A549 (cell line): Measurements from ENCODE around the gene BCKDHA. TPM values are rescaled to one million over a fixed set of nuclear protein-coding genes. Genes with fewer than 3 reads are reported as not detected.

ENCODE experiments used
- CBX2 ChIP-seq: fragments of 200-600 bp; sonication (generic); IDR thresholded peaks from 2 replicates; pipeline ENCODE4 v1.6.1; 2016; ENCODE audit warnings: low read depth, mild to moderate bottlenecking, borderline replicate concordance
- EHF ChIP-seq: fragments of 250-450 bp; sonication (Bioruptor Pico); IDR thresholded peaks from 2 replicates; pipeline ENCODE4 v1.5.0; 2020; ENCODE audit warnings: mild to moderate bottlenecking
- EP300 ChIP-seq, 2 experiments: fragments of >200 bp; sonication (Bioruptor Twin); formaldehyde crosslinking; IDR thresholded peaks; 2 replicates in 1 of 2; 3 replicates in 1 of 2; pipeline ENCODE4 v1.6.1; 2016 to 2017
- ESRRA ChIP-seq: fragments of 150-350 bp; IDR thresholded peaks from 2 replicates; pipeline ENCODE4 v1.6.1; 2014; ENCODE audit warnings: mild to moderate bottlenecking, low read length, borderline replicate concordance
- FOXS1 ChIP-seq: fragments of 250-450 bp; sonication (Bioruptor Pico); IDR thresholded peaks from 2 replicates; pipeline ENCODE4 v1.5.0; 2020; ENCODE audit warnings: mild to moderate bottlenecking, moderate library complexity
- HDAC2 ChIP-seq: fragments of 200-600 bp; sonication (generic); IDR thresholded peaks from 2 replicates; pipeline ENCODE4 v1.6.1; 2016
- JUNB ChIP-seq: fragments of >200 bp; sonication (Bioruptor Twin); formaldehyde crosslinking; IDR thresholded peaks from 2 replicates; pipeline ENCODE4 v1.6.1; 2016
- MAFK ChIP-seq: fragments of 450-650 bp; IDR thresholded peaks from 2 replicates; pipeline ENCODE4 v1.6.1; 2014; ENCODE audit not compliant: partially characterized antibody
- NFE2L2 ChIP-seq: fragments of 150-350 bp; conservative IDR thresholded peaks from 2 replicates; pipeline ENCODE4 v1.6.1; 2014; ENCODE audit warnings: low read length
- NPAS2 ChIP-seq: fragments of 250-450 bp; sonication (Bioruptor Pico); IDR thresholded peaks from 2 replicates; pipeline ENCODE4 v1.8.0; 2022; ENCODE audit warnings: mild to moderate bottlenecking, moderate library complexity, borderline replicate concordance
- RCOR1 ChIP-seq: fragments of 150-350 bp; IDR thresholded peaks from 2 replicates; pipeline ENCODE4 v1.6.1; 2014; ENCODE audit warnings: antibody characterized with exemption, low read length, low read depth
- RFX5 ChIP-seq: fragments of 450-650 bp; IDR thresholded peaks from 2 replicates; pipeline ENCODE4 v1.7.1; 2014; ENCODE audit warnings: antibody characterized with exemption, mild to moderate bottlenecking, moderate library complexity
- SMC3 ChIP-seq: fragments of >200 bp; sonication (Bioruptor Twin); formaldehyde crosslinking; IDR thresholded peaks from 3 replicates; pipeline ENCODE4 v1.6.1; 2018; ENCODE audit warnings: inconsistent platforms
- TFCP2L1 ChIP-seq: fragments of 250-450 bp; sonication (Bioruptor Pico); IDR thresholded peaks from 2 replicates; pipeline ENCODE4 v1.5.0; 2021; ENCODE audit warnings: mild to moderate bottlenecking
- TP53 ChIP-seq: fragments of 250-450 bp; sonication (Bioruptor Pico); IDR thresholded peaks from 2 replicates; pipeline ENCODE4 v1.5.0; 2021; ENCODE audit warnings: mild to moderate bottlenecking, moderate library complexity
- ZFP36 ChIP-seq: fragments of 450-650 bp; IDR thresholded peaks from 2 replicates; pipeline ENCODE4 v1.6.1; 2014; ENCODE audit warnings: borderline replicate concordance; ENCODE audit not compliant: partially characterized antibody
- ZSCAN20 ChIP-seq: fragments of 250-450 bp; sonication (Bioruptor Pico); IDR thresholded peaks from 2 replicates; pipeline ENCODE4 v1.8.0; 2022; ENCODE audit warnings: mild to moderate bottlenecking, moderate library complexity
- polyA plus RNA-seq, 4 experiments: library from polyadenylated mRNA; depleted of rRNA in 3 of 4; stranded (reverse); fragments of >200 nt; fragmentation: RNase III in 1 of 4; extraction: RNeasy Plus Mini Kit Qiagen cat#74134 plus additional on column Dnase treatment in 1 of 4; gene quantifications; 2 replicates in 3 of 4; 3 replicates in 1 of 4; pipeline ENCODE4 v1.2.3, GENCODE V29; 2011 to 2017
- TF ChIP-seq, protein P1 (sequence below): fragments of 250-450 bp; sonication (Bioruptor Pico); IDR thresholded peaks from 2 replicates; pipeline ENCODE4 v1.5.0; 2021; ENCODE audit warnings: mild to moderate bottlenecking, moderate library complexity, borderline replicate concordance
- TF ChIP-seq, protein P2 (sequence below): IDR thresholded peaks from 2 replicates; pipeline ENCODE4 v1.6.1; 2012
- TF ChIP-seq, protein P3 (sequence below): fragments of 250-450 bp; sonication (Bioruptor Pico); IDR thresholded peaks from 2 replicates; pipeline ENCODE4 v1.5.0; 2020; ENCODE audit warnings: low read depth, mild to moderate bottlenecking, moderate library complexity
- TF ChIP-seq, protein P4 (sequence below): IDR thresholded peaks from 2 replicates; pipeline ENCODE4 v1.6.1; 2012
- TF ChIP-seq, protein P5 (sequence below): fragments of 450-650 bp; IDR thresholded peaks from 2 replicates; pipeline ENCODE4 v1.6.1; 2014; ENCODE audit warnings: antibody characterized with exemption
- TF ChIP-seq, protein P6 (sequence below): IDR thresholded peaks from 2 replicates; pipeline ENCODE4 v1.6.1; 2012; ENCODE audit warnings: low read depth, borderline replicate concordance
- TF ChIP-seq, protein P7 (sequence below): fragments of >200 bp; sonication (Bioruptor Twin); formaldehyde crosslinking; IDR thresholded peaks from 3 replicates; pipeline ENCODE4 v1.5.1; 2016

The BCKDHA gene
- polyA plus RNA-seq, 2 of the 4 experiments (the other 2 are of a cell fraction), result 42.9 to 44.4 TPM

DNA sequence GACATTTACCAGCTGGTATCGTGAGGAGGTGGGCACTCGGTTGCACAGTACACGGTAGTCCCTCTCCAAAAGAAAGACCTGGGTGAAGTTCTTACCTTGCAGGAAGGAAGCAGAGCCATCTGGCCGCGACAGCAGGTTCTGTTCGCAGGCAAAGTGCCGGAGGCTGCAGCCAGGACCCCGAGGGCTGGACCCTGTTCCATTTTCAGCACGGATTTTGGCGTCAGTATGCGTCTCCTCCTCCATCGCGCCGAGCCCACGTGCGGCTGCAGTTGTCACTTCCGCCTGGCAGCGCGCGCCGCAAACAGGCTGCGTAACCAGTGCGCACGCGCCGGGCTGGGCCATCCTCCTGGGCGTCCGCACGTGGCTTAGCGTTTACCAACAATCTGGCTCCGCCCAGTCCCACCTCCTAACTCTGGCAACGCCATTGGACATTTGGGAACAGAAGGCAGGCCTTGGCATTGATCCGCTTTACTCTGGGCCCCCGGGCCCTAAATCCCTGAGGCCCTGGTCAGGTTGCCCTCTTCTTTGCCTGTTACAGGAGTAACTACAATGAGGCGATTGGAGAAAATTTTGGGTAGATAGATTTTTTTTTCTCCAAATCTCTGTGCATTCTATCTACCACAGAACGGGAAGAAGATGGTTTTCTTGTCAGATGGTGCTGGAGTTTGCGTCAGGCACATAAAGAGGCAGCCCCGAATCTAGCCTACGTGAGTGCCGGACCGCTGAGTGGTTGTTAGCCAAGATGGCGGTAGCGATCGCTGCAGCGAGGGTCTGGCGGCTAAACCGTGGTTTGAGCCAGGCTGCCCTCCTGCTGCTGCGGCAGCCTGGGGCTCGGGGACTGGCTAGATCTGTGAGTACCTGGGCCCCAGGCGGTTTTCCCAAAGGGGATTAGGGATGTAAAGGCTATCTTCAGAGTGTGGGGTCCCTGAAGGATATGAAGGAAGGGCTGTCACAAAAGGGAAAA lies at the start of gene BCKDHA, which contains the start of gene EXOSC5 (continued):
- TF ChIP-seq, protein P1, sequence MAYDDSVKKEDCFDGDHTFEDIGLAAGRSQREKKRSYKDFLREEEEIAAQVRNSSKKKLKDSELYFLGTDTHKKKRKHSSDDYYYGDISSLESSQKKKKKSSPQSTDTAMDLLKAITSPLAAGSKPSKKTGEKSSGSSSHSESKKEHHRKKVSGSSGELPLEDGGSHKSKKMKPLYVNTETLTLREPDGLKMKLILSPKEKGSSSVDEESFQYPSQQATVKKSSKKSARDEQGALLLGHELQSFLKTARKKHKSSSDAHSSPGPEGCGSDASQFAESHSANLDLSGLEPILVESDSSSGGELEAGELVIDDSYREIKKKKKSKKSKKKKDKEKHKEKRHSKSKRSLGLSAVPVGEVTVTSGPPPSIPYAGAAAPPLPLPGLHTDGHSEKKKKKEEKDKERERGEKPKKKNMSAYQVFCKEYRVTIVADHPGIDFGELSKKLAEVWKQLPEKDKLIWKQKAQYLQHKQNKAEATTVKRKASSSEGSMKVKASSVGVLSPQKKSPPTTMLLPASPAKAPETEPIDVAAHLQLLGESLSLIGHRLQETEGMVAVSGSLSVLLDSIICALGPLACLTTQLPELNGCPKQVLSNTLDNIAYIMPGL, result peak; percentile 43; the same call in 1 of the 2 replicates
- TF ChIP-seq JUNB, result no peak
- TF ChIP-seq NPAS2 (CRISPR knock-in tag), result peak; percentile 89
- no peak for TF ChIP-seq ESRRA
- TF ChIP-seq, protein P2, sequence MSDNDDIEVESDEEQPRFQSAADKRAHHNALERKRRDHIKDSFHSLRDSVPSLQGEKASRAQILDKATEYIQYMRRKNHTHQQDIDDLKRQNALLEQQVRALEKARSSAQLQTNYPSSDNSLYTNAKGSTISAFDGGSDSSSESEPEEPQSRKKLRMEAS, result peak; percentile 100
- TF ChIP-seq TP53 (CRISPR knock-in tag), result peak; percentile 74
- TF ChIP-seq HDAC2, result 0 out of 2 replicates have a peak, but pooled peaks have one; percentile 69
- no peak for TF ChIP-seq MAFK
- TF ChIP-seq, protein P3, sequence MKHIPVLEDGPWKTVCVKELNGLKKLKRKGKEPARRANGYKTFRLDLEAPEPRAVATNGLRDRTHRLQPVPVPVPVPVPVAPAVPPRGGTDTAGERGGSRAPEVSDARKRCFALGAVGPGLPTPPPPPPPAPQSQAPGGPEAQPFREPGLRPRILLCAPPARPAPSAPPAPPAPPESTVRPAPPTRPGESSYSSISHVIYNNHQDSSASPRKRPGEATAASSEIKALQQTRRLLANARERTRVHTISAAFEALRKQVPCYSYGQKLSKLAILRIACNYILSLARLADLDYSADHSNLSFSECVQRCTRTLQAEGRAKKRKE (CRISPR knock-in tag), result peak; percentile 87
- no peak for TF ChIP-seq CBX2
- no peak for TF ChIP-seq EP300 (IDR thresholded peaks at IDR 0.05)
- no peak for TF ChIP-seq FOXS1 (CRISPR knock-in tag)
- TF ChIP-seq, protein P4, sequence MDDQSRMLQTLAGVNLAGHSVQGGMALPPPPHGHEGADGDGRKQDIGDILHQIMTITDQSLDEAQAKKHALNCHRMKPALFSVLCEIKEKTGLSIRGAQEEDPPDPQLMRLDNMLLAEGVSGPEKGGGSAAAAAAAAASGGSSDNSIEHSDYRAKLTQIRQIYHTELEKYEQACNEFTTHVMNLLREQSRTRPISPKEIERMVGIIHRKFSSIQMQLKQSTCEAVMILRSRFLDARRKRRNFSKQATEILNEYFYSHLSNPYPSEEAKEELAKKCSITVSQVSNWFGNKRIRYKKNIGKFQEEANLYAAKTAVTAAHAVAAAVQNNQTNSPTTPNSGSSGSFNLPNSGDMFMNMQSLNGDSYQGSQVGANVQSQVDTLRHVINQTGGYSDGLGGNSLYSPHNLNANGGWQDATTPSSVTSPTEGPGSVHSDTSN, result no peak
- TF ChIP-seq, protein P5, sequence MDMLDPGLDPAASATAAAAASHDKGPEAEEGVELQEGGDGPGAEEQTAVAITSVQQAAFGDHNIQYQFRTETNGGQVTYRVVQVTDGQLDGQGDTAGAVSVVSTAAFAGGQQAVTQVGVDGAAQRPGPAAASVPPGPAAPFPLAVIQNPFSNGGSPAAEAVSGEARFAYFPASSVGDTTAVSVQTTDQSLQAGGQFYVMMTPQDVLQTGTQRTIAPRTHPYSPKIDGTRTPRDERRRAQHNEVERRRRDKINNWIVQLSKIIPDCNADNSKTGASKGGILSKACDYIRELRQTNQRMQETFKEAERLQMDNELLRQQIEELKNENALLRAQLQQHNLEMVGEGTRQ, result peak; percentile 97
- peak; percentile 92 for TF ChIP-seq EHF (CRISPR knock-in tag)
- no peak for TF ChIP-seq SMC3
- TF ChIP-seq NFE2L2, result no peak
- no peak for TF ChIP-seq ZSCAN20
- peak; percentile 16 for TF ChIP-seq ZFP36
- TF ChIP-seq, protein P6, sequence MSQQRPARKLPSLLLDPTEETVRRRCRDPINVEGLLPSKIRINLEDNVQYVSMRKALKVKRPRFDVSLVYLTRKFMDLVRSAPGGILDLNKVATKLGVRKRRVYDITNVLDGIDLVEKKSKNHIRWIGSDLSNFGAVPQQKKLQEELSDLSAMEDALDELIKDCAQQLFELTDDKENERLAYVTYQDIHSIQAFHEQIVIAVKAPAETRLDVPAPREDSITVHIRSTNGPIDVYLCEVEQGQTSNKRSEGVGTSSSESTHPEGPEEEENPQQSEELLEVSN, result peak; percentile 99
- TF ChIP-seq TFCP2L1 (CRISPR knock-in tag), result peak; percentile 46; the same call in 1 of the 2 replicates
- TF ChIP-seq RCOR1, result peak; percentile 13; the same call in 1 of the 2 replicates
- TF ChIP-seq, protein P7, sequence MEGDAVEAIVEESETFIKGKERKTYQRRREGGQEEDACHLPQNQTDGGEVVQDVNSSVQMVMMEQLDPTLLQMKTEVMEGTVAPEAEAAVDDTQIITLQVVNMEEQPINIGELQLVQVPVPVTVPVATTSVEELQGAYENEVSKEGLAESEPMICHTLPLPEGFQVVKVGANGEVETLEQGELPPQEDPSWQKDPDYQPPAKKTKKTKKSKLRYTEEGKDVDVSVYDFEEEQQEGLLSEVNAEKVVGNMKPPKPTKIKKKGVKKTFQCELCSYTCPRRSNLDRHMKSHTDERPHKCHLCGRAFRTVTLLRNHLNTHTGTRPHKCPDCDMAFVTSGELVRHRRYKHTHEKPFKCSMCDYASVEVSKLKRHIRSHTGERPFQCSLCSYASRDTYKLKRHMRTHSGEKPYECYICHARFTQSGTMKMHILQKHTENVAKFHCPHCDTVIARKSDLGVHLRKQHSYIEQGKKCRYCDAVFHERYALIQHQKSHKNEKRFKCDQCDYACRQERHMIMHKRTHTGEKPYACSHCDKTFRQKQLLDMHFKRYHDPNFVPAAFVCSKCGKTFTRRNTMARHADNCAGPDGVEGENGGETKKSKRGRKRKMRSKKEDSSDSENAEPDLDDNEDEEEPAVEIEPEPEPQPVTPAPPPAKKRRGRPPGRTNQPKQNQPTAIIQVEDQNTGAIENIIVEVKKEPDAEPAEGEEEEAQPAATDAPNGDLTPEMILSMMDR, result no peak
- TF ChIP-seq RFX5, result peak; percentile 68
